GM15510 (cell line): ENCODE data around the gene GTF3C4.

Source experiments
- POLR2A ChIP-seq: IDR thresholded peaks from 3 replicates; pipeline ENCODE4 v1.6.1; 2011; ENCODE audit warnings: borderline replicate concordance; ENCODE audit not compliant: insufficient read length; ENCODE audit errors: extremely low read depth

Gene GTF3C4

DNA sequence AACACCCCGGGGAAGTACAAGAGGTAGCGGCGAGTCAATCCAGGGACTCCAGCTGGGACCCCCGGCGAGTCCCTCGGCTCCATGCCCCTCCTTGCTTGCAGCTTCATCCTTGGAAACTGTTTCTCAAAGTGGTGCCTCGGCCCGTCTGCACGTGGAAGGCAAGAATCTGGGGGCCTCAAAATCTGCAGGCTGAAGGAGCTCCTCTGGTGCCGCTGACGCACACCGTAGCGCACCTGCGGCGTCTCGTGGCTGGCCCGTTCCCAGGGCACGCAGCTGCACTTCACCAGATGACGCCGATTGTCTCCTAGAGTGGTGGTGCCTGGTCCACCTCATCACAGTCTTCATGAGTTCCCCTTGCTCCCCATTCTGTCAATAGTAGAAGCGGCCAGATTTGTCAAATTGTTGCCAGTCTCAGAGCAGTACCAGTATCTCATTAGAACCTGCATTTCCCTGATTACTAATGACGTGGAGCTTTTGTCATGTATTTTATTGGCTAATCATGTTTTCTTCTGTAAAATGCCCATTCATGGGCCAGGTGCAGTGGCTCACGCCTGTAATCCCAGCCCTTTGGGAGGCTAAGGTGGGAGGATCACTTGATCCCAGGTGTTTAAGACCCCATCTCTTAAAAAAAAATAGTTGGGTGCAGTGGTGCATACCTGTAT lies 38.6 kb downstream of the GTF3C4 start:
- no peak for TF ChIP-seq POLR2A

DNA sequence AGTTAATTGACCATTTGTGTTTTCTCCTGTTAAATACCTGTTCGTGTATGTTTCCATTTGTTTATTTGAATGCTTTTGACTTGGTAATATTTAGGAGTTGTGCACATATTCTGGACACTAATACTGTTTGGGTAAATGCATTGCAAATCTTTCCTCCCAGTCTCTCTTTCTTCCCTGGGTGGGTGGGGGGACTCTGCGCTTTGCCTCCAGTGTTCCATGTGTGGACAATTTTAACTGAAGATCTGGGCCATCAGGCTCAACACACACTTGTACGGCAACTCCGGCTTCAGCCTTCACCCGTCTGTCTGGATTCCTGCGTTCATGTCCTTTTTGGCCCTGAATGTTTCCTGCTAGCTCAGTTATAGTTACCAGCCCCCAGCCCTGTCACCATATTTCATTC lies 40.1 kb downstream of the GTF3C4 start:
- no peak for TF ChIP-seq POLR2A

DNA sequence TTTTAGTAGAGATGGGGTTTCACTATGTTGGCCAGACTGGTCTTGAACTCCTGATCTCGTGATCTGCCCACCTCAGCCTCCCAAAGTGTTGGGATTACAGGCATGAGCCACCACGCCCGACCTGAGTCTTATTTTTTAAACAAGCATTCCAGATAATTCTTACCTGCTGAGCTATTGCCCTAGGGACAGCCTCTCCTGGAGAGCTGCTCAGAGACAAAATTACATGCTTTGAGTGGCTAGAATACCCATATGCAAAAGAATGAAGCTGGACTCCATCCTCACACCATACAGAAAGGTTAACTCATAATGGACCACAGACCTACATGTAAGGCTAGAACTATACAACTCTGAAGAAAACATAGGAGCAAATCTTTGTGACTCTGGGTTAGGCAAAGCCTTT lies 41.6 kb downstream of the GTF3C4 start:
- TF ChIP-seq POLR2A: no peak

DNA sequence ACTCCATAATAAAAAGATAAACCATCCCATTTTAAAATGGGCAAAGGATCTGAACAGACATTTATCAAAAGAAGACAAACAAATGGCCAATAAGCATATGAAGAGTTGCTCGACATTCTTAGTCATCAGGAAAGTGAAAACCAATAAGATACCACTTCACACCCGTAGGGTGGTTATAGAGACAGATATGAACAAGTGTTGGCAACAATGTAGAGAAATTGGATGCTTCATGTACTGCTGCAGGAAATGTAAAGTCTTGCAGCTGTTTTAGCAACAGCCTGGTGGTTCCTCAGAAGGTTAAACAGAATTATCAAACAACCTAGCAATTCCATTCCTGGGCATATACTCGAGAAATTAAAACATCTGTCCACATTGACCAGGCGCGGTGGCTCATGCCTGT lies 42.5 kb downstream of the GTF3C4 start:
- TF ChIP-seq POLR2A: no peak

DNA sequence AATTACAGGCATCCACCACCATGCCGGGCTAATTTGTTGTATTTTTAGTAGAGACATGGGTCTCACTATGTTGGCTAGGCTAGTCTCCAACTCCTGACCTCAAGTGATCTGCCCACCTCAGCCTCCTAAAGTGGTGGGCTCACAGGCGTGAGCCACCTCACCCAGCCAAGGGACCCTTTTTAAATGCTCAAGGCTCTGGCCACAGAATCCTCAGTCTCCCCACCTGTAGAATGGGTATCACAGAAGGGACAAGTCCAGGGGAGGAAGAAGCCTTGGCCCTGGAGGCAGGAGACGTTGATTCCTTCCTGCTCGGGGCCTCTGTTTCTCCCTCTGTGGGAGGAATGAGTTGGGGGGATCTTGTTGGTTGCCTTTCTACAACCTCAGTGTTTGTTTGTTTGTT lies 45.7 kb downstream of the GTF3C4 start:
- no peak for TF ChIP-seq POLR2A

DNA sequence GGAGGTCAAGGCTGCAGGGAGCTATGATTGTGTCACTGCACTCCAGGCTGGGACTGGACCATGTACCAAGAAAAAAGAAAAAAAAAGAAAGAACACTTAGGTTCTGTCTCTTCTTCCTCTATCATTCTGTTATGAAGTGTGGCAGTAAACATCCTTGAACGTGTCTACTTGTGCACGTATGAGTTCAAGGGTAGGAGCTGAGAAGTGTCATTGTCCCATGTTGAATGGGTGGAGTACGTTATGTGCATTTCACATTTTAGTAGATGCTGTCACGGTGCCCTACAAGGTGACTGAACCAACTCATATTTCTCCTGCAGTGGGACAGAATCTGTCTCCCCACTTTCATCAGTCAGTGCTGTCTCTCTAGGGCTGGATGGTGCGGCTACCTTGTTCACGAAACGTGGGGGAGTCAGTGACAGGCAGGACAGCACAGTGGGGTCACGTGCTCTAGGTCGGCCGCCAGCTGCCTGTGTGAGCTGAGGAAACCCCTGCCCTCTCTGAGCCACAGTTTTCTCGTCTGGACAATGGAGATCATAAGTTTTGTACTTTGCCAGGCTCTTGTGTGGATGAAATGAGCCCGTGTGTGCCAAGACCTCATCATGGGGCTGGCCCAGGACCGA lies 47.2 kb downstream of the GTF3C4 start:
- TF ChIP-seq POLR2A: no peak

DNA sequence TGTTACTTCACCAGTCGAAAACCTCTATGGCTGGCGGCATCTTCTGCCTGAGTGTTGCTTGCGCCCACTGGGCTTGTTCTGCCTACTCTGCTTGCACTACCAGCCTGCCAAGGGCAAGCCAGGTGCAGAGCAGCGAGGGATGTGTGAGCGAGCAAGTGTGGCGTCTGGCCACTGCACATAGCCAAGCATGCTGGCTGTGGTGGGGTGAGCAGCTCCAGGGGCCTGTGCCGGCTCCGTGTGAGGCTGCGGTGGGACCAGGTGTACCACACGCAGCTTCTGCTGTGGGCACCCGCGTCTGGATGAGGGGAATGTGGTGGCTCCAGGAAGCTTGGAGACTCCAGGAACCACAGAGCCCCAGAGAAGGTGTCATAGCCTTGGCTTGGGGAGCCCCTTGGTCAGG lies 51.4 kb downstream of the GTF3C4 start:
- TF ChIP-seq POLR2A: no peak

DNA sequence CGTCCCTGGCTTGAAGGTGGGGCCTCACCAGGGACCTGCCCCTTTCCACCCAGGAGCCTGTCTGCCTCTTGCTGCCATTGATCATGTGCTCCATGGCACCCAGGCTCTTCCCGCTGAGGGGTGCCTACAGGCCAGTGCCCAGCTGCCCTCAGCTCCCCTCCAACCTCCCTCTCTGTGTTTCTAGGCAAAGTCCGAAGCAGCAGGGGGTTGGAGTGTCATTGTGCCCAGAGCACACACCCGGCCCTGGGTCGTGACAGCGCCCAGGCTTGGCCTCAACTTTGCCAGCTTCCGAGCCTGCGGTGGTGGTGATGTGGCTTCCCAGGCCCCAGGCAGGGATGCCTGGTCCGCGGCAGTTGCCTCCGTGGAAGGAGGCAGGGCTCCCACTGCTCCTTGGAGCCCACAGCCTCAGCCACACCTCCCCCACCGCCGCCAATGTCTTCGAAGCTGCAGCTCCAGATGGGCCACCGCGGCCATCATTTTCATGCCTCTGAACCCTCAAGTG lies 52.4 kb downstream of the GTF3C4 start:
- no peak for TF ChIP-seq POLR2A

DNA sequence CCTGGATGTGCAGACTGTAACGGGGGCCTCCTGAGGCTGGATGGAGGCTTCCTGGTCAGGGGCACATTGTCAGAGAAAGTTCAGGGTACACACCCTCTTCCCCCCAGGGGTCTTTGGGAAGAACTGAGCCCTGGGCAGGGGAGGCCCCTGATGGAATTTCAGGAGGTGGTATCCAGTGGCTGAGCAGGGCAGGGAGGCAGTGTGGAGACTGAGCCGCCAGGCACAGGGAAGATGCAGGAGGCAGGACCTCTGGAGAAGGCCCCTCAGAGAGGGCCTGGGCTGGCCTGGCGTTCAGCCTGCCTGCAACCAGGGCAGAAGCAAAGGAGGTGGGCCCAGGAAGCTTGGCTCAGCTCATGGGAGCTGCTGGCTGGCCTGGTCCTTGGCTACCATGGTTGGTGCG lies 53.5 kb downstream of the GTF3C4 start:
- no peak for TF ChIP-seq POLR2A

DNA sequence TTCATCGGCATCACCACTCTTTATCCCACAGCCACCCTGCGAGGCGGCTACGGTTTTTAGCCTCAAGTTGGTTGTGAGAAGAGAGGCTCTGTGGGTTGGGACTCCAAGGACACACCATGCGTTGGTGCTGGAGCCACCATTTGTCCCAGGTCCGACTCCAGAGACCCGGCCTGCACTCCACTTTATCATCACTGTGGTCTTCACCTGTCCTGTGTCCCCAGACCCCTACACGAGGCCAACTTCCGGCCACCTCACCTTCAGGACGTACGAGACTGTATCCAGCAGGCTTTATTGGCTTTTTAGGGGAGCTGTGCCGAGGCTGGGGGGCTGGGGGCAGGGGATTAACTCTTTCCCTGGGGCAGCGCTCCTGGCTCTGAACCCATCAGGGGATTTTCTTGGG lies 55.0 kb downstream of the GTF3C4 start:
- TF ChIP-seq POLR2A: no peak

DNA sequence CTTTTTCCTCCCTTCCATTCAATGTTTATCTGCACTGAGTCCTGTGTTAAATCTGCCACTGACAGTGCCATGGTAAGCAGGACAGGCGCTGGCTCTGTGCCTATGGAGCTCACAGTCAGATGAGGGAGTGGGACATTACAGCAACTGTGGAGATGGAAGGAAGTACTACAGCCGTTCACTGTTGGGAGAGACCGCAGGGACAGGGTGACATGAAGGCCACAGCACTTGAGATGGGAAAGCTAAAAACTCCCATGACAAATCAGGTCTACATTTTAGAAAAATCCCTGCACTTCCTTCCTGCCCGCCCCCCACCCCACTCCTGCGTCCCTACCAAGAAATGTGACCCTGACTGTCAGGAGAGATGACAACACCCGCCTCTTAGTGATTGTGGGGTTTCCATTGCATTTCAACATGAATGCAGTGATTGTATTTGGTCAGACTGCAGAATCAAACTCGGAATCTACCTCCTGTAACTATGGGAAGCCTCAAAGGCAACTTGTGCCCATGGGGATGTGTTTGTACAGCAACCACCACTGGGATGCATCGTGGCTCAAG lies 56.4 kb downstream of the GTF3C4 start:
- TF ChIP-seq POLR2A: no peak

DNA sequence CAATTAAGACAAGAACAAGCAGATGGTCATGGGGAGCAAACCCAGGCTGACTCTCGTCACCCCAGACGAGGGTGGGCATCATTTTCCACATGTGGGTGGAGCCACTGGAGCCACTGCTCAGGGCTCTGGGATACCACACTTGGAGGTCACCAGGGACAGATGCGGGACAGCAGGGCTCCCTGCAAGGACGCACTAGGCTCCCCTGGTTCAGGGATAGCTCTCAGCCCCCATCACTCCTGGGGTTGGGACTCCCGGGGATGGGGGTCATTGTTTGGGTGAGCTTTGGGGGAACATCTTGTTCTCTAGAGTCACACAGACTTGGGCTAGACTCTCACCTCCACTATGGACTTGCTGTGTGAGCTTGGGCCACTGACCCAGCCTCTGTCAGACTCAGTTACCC lies 57.8 kb downstream of the GTF3C4 start:
- no peak for TF ChIP-seq POLR2A

DNA sequence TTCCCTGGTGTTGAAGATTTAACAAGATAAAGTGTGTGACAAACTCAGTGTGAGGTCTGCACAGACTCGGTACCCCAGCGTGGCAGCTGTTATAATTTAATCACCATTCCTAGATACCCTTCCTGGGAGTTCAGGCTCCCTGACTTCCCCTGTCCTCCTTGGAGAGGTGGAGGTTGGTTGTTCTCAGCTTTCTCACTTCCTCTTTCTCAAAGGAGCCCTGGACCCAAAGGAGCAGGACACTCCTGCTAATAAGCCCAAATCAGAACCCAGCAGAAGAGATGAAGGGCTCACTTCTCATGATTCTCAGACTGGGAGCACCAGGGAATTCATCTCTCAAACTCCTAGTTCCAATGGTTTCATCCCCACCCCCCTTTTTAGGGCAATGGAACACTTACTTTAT lies 58.2 kb downstream of the GTF3C4 start:
- no peak for TF ChIP-seq POLR2A

DNA sequence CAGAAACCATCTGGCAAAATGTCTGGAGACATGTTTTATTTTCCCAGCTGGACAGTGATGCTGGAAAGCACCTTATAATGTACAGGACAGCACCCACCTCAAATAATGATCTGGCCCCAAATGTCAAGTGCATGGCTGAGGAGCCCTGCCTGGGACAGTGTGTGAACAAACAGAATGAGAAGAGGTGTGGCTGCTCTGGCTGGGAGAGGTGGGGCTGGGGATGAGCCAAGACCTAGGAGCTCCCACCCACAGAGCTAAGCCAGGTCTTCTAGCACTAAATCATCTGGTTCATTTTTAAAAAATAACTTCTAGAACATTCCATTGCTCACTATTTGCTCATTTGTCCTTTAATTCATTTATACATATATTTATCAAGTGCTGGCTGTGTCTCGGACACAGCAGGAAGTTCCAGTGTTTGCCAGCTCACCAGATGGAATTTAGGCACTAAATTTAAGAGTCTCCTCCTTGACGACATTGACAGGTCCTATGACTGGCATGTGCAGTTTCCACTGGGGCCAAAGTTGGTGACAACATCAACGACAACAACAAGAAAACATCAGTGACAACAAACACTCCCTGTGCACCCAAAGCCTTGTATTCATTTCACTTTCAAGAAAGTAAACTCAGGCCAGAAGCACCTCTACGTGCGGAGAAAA lies 59.1 kb downstream of the GTF3C4 start:
- no peak for TF ChIP-seq POLR2A
